SK-N-SH (cell line): ENCODE results near the gene BSN. TPM values are rescaled to one million over a fixed set of nuclear protein-coding genes. Genes with fewer than 3 reads are reported as not detected.

Experiments used
- CTCF ChIA-PET: fragments of 300-600, 350-600 bp; formaldehyde crosslinking; extraction: SDS; loops from one replicate; lab custom pipeline; 2021; lab: Yijun Ruan, JAX
- POLR2A ChIA-PET: fragments of 350-600 bp; sonication (Branson Sonifier 250); formaldehyde crosslinking; extraction: SDS; loops from one replicate; lab custom pipeline; 2020; ENCODE audit warnings: antibody characterized with exemption, inconsistent platforms; lab: Yijun Ruan, JAX
- DNase-seq: peaks from one replicate; pipeline ENCODE4 v3.0.0; 2012
- H2AFZ ChIP-seq: fragments of 200-600 bp; sonication (generic); 2 replicates; pipeline ENCODE4 v1.8.1; 2016; ENCODE audit warnings: antibody characterized with exemption, mild to moderate bottlenecking, low read depth
- H3F3A ChIP-seq: fragments of 200-600 bp; sonication (generic); replicated peaks from 2 replicates; pipeline ENCODE3; 2016; ENCODE audit warnings: antibody characterized with exemption, mild to moderate bottlenecking; ENCODE audit not compliant: insufficient read depth
- H3K27ac ChIP-seq, 2 experiments: fragments of 200-500 bp in 1 of 2; fragments of 200-600 bp in 1 of 2; sonication (Bioruptor generic) in 1 of 2; sonication (generic), shearing (Covaris generic) in 1 of 2; 2 replicates each; pipeline versions ENCODE4 v1.5.1 to v1.6.1; 2014 to 2016; ENCODE audit warnings: low read depth in 2 of 2, inconsistent platforms in 1 of 2, low read length in 1 of 2, mild to moderate bottlenecking in 1 of 2, mixed read lengths in 1 of 2
- H3K27me3 ChIP-seq: fragments of 200-600 bp; sonication (generic), shearing (Covaris generic); 2 replicates; pipeline ENCODE4 v1.6.1; 2016; ENCODE audit warnings: mixed run types; ENCODE audit not compliant: insufficient read depth
- H3K36me3 ChIP-seq, 2 experiments: fragments of 200-500 bp in 1 of 2; fragments of 200-600 bp in 1 of 2; sonication (Bioruptor generic) in 1 of 2; sonication (generic) in 1 of 2; replicated peaks in 1 of 2; 2 replicates each; pipeline versions ENCODE3 to v1.5.1; 2014 to 2016; ENCODE audit warnings: low read length in 1 of 2, mild to moderate bottlenecking in 1 of 2; ENCODE audit not compliant: insufficient read depth in 2 of 2, control insufficient read depth in 1 of 2
- H3K4me1 ChIP-seq, 2 experiments: fragments of 200-500 bp in 1 of 2; fragments of 200-600 bp in 1 of 2; sonication (Bioruptor generic) in 1 of 2; sonication (generic), shearing (Covaris generic) in 1 of 2; 2 replicates each; pipeline versions ENCODE4 v1.5.1 to v1.6.1; 2014 to 2016; ENCODE audit warnings: low read depth in 1 of 2, low read length in 1 of 2, mixed run types in 1 of 2; ENCODE audit not compliant: insufficient read depth in 2 of 2, control insufficient read depth in 1 of 2
- H3K4me2 ChIP-seq: fragments of 200-600 bp; sonication (generic), shearing (Covaris generic); 2 replicates; pipeline ENCODE4 v1.6.1; 2017; ENCODE audit warnings: mixed run types
- H3K4me3 ChIP-seq, 2 experiments: fragments of 200-500 bp in 1 of 2; fragments of 200-600 bp in 1 of 2; sonication (Bioruptor generic) in 1 of 2; sonication (generic), shearing (Covaris generic) in 1 of 2; 2 replicates each; pipeline versions ENCODE4 v1.5.1 to v1.8.1; 2014 to 2016; ENCODE audit warnings: low read depth in 2 of 2, inconsistent platforms in 1 of 2, low read length in 1 of 2, mild to moderate bottlenecking in 1 of 2, mixed read lengths in 1 of 2, moderate library complexity in 1 of 2
- H3K79me2 ChIP-seq: fragments of 200-600 bp; sonication (generic); 2 replicates; pipeline ENCODE4 v1.8.1; 2017; ENCODE audit warnings: mild to moderate bottlenecking; ENCODE audit not compliant: insufficient read depth
- H3K9ac ChIP-seq: fragments of 200-600 bp; sonication (generic); 2 replicates; pipeline ENCODE4 v1.6.1; 2017; ENCODE audit warnings: mixed run types
- H3K9me2 ChIP-seq: fragments of 200-600 bp; sonication (generic); 2 replicates; pipeline ENCODE4 v1.6.1; 2017; ENCODE audit warnings: mixed run types
- H3K9me3 ChIP-seq: fragments of 200-600 bp; sonication (generic); 2 replicates; pipeline ENCODE4 v1.6.1; 2017; ENCODE audit warnings: mixed run types, mild to moderate bottlenecking, moderate library complexity
- H4K20me1 ChIP-seq: fragments of 200-600 bp; sonication (generic); 2 replicates; pipeline ENCODE4 v1.6.1; 2017; ENCODE audit warnings: mild to moderate bottlenecking, mixed run types; ENCODE audit not compliant: insufficient read depth
- CTCF ChIP-seq: fragments of 200-600 bp; sonication (generic); IDR thresholded peaks from 2 replicates; pipeline ENCODE4 v1.6.1; 2017; ENCODE audit warnings: antibody characterized with exemption, mild to moderate bottlenecking, moderate library complexity
- MAX ChIP-seq: IDR thresholded peaks from 2 replicates; pipeline ENCODE4 v1.4.0; 2012; ENCODE audit warnings: low read depth
- MXI1 ChIP-seq: IDR thresholded peaks from 2 replicates; pipeline ENCODE4 v1.6.1; 2012; ENCODE audit warnings: mild to moderate bottlenecking, low read depth, low read length, improper control_type of control experiment
- NRF1 ChIP-seq: IDR thresholded peaks from 2 replicates; pipeline ENCODE4 v1.6.1; 2012; ENCODE audit warnings: low read depth, mild to moderate bottlenecking, low read length
- POLR2AphosphoS5 ChIP-seq: IDR thresholded peaks from 2 replicates; pipeline ENCODE4 v1.6.1; 2012; ENCODE audit warnings: low read depth, low read length
- RCOR1 ChIP-seq: fragments of 150-350 bp; IDR thresholded peaks from 2 replicates; pipeline ENCODE4 v1.6.1; 2017; ENCODE audit warnings: antibody characterized with exemption, low read length
- TAF1 ChIP-seq: IDR thresholded peaks from 2 replicates; pipeline ENCODE4 v1.6.1; 2012; ENCODE audit warnings: low read depth, mild to moderate bottlenecking, low read length, moderate library complexity, borderline replicate concordance
- TCF12 ChIP-seq: IDR thresholded peaks from 2 replicates; pipeline ENCODE4 v1.4.0; 2012
- TEAD4 ChIP-seq: IDR thresholded peaks from 2 replicates; pipeline ENCODE4 v1.4.0; 2012; ENCODE audit warnings: mild to moderate bottlenecking, borderline replicate concordance; ENCODE audit not compliant: insufficient read depth
- USF2 ChIP-seq: fragments of 150-350 bp; IDR thresholded peaks from 2 replicates; pipeline ENCODE4 v1.6.1; 2017; ENCODE audit warnings: antibody characterized with exemption, low read length, low read depth, borderline replicate concordance
- WGBS: methylation state at CpG from one replicate; pipeline ENCODE4 v1.1.6; 2017; ENCODE audit warnings: low lambda C conversion rate; 5-methylcytosine and 5-hydroxymethylcytosine counted together
- polyA plus RNA-seq, 3 experiments: library from polyadenylated mRNA; depleted of rRNA; stranded (reverse); fragments of >200 nt; gene quantifications; 2 replicates each; pipeline ENCODE4 v1.2.3, GENCODE V29; 2012

The BSN gene
- polyA plus RNA-seq, 1 of the 3 experiments (the other 2 are of a cell fraction) = 0.07 TPM

GRCh38 chr3:49680493-49681231 lies 126.4 kb downstream of the BSN start (continued):
- no peak for TF ChIP-seq USF2
- TF ChIP-seq MAX = no peak
- TF ChIP-seq, all 33 proteins: peak for 0

DNA sequence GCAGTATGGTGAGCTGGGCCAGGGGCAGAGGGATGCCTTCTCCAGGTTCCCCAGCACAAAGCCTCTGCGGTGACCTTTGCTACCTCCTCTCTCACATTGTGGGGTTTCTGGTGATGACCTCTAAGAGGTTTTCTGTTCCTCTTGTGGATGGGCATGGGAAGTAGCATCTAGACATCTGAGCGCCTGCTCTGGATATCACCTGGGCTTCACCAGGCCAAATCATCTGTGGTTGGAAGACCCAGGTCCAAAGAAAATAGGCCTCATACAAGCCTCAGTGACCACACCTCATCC lies 126.9 kb downstream of the BSN start:
- no peak overlapping the region for H3K9ac ChIP-seq
- CTCF ChIA-PET = interaction anchor here (1.4 kb wide), 1 partner anchor 10 kb away, joined by 6 read pairs; no protein-coding TSS in a partner anchor
- H3K9me2 ChIP-seq = no peaks in the 10 kb centered on the region
- no peak overlapping the region for H2AFZ ChIP-seq
- DNase-seq = no peak
- TF ChIP-seq RCOR1 (no peak), TAF1 (no peak), MXI1 (no peak), TEAD4 (no peak)
- no peaks in the 10 kb centered on the region for H4K20me1 ChIP-seq
- no peaks in the 10 kb centered on the region for H3F3A ChIP-seq
- no peak overlapping the region for H3K4me3 ChIP-seq
- H3K4me2 ChIP-seq = no peak overlapping the region
- H3K36me3 ChIP-seq = peaks cover 19 to 76% of the 10 kb centered on the region in 2 experiments
- H3K27ac ChIP-seq = no peak overlapping the region
- 80% methylated on average over 1 of the region's 2 CpGs for WGBS
- no peaks in the 10 kb centered on the region for H3K9me3 ChIP-seq
- no peaks in the 10 kb centered on the region for H3K27me3 ChIP-seq
- POLR2A ChIA-PET = interaction anchor here (0.5 kb wide), 1 partner anchor 146 kb away, joined by 3 read pairs; no protein-coding TSS in a partner anchor
- H3K79me2 ChIP-seq = peaks cover under 1% of the 10 kb centered on the region; the same call in 1 of the 2 replicates
- H3K4me1 ChIP-seq = no peaks in the 10 kb centered on the region

DNA sequence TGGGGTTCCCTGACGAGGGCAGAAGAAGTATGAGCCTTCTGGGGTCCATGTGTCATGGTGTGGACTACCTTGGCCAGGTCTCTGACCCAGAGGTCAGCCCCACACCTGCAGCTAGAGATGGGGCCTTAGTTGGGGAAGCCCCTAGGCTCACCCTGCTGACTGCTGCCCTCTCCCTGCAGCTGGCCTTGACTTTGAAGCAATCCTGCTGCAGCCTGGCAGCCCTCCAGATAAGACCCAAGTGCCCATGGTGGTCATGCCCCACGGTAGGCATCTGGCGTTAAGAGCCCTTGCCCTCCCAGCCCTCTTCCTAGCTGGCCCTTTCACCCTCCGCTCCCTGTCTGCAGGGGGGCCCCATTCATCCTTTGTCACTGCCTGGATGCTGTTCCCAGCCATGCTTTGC lies 127.3 kb downstream of the BSN start:
- no peaks in the 10 kb centered on the region for H3F3A ChIP-seq
- H3K27me3 ChIP-seq = no peaks in the 10 kb centered on the region
- H3K9ac ChIP-seq = no peak overlapping the region
- H3K4me3 ChIP-seq = no peak overlapping the region
- H3K36me3 ChIP-seq = peaks cover 16 to 72% of the 10 kb centered on the region in 2 experiments
- no peaks in the 10 kb centered on the region for H3K9me3 ChIP-seq
- no peak overlapping the region for H2AFZ ChIP-seq
- no peaks in the 10 kb centered on the region for H4K20me1 ChIP-seq
- WGBS = 100% methylated on average over 1 of the region's 4 CpGs
- TF ChIP-seq CTCF = no peak
- TF ChIP-seq POLR2AphosphoS5 = no peak
- no peak for TF ChIP-seq MAX
- no peak for TF ChIP-seq TCF12
- no peak for TF ChIP-seq NRF1
- no peaks in the 10 kb centered on the region for H3K9me2 ChIP-seq
- H3K4me2 ChIP-seq = no peak overlapping the region
- H3K79me2 ChIP-seq = no peaks in the 10 kb centered on the region
- DNase-seq = no peak
- no peak overlapping the region for H3K27ac ChIP-seq
- ChIA-PET CTCF (no interaction called here), POLR2A (interaction anchor here (0.5 kb wide), 1 partner anchor 147 kb away, joined by 3 read pairs; no protein-coding TSS in a partner anchor)
- H3K4me1 ChIP-seq = no peaks in the 10 kb centered on the region
